A673 (cell line): ENCODE results near the gene RAB25. TPM values are rescaled to one million over a fixed set of nuclear protein-coding genes. Genes with fewer than 3 reads are reported as not detected.

Experiments used
- BruUV-seq: library from RNA; stranded (reverse); fragments of 400-500 nt; replicated peaks from 2 replicates; lab custom pipeline; 2021; lab: Mats Ljungman, UMichigan
- CTCF ChIA-PET: fragments of 300-600 bp; sonication (Branson Sonifier 250); formaldehyde crosslinking; loops from one replicate; lab custom pipeline; 2022; ENCODE audit warnings: antibody characterized with exemption; lab: Charles Lee
- POLR2A ChIA-PET: fragments of 300-600 bp; sonication (Branson Sonifier 250); formaldehyde crosslinking; loops from one replicate; lab custom pipeline; 2022; ENCODE audit warnings: antibody characterized with exemption; ENCODE audit not compliant: low non-redundant PET; lab: Charles Lee
- DNase-seq: peaks from one replicate; pipeline ENCODE4 v3.0.0-alpha.2; 2015; ENCODE audit warnings: low spot score
- H3K27ac ChIP-seq: fragments of 200-600 bp; sonication (generic); 2 replicates; pipeline ENCODE4 v1.5.1; 2016; ENCODE audit warnings: mixed run types, low read depth, mild to moderate bottlenecking, mixed read lengths, antibody characterized with exemption, low read length; ENCODE audit not compliant: poor library complexity, severe bottlenecking
- H3K27me3 ChIP-seq: fragments of 200-600 bp; sonication (generic); replicated peaks from 2 replicates; pipeline ENCODE4 v1.6.1; 2017; ENCODE audit warnings: mixed run types, low read depth, mild to moderate bottlenecking, mixed read lengths, antibody characterized with exemption, low read length; ENCODE audit not compliant: insufficient read depth, poor library complexity
- H3K36me3 ChIP-seq: fragments of 200-600 bp; sonication (generic); 2 replicates; pipeline ENCODE4 v1.6.1; 2016; ENCODE audit warnings: mixed run types, mild to moderate bottlenecking, mixed read lengths, antibody characterized with exemption, low read length; ENCODE audit not compliant: insufficient read depth, poor library complexity, severe bottlenecking
- H3K4me1 ChIP-seq: fragments of 200-600 bp; sonication (generic); 2 replicates; pipeline ENCODE4 v1.6.1; 2017; ENCODE audit warnings: mixed run types, mild to moderate bottlenecking, mixed read lengths, antibody characterized with exemption, low read length; ENCODE audit not compliant: insufficient read depth, poor library complexity, severe bottlenecking
- H3K4me3 ChIP-seq: fragments of 200-600 bp; sonication (generic); 2 replicates; pipeline ENCODE4 v1.5.1; 2016; ENCODE audit warnings: low read depth, mixed run types, mild to moderate bottlenecking, mixed read lengths, low read length; ENCODE audit not compliant: poor library complexity, severe bottlenecking
- H3K9me3 ChIP-seq: fragments of 200-600 bp; sonication (generic); 2 replicates; pipeline ENCODE4 v1.6.1; 2016; ENCODE audit warnings: mixed run types, low read depth, mild to moderate bottlenecking, mixed read lengths, antibody characterized with exemption, low read length; ENCODE audit not compliant: poor library complexity, severe bottlenecking
- CTCF ChIP-seq: fragments of 300-800, 200-600 bp; sonication (generic); conservative IDR thresholded peaks from 2 replicates; pipeline ENCODE4 v1.5.1; 2017; ENCODE audit warnings: low read depth, mild to moderate bottlenecking, antibody characterized with exemption, low read length, moderate library complexity, mixed read lengths
- EZH2 ChIP-seq: fragments of 200-600 bp; sonication (generic); IDR thresholded peaks from 2 replicates; pipeline ENCODE4 v1.6.1; 2017; ENCODE audit warnings: borderline replicate concordance, low read depth, mild to moderate bottlenecking, mixed read lengths, antibody characterized with exemption, low read length; ENCODE audit not compliant: poor library complexity, severe bottlenecking
- intact Hi-C: fragments of 100-400 bp; cut with micrococcal nuclease; formaldehyde crosslinking; loops from one replicate; pipeline ENCODE4 v1.10.0; 2022; ENCODE audit not compliant: unreplicated experiment
- total RNA-seq: library from RNA; stranded (reverse); gene quantifications from 2 replicates; pipeline ENCODE4 v1.2.3, GENCODE V29; 2021

Gene RAB25
- total RNA-seq, 1 experiment from 2014 or later, result 0.47 TPM

- TF ChIP-seq CTCF, result no peak
- no peak for TF ChIP-seq EZH2
- POLR2A ChIA-PET, result no interaction called here
- Histone ChIP-seq H3K36me3 (no peaks in the 10 kb centered on the region), H3K4me1 (peaks cover 11% of the 10 kb centered on the region), H3K9me3 (no peaks in the 10 kb centered on the region), H3K27ac (no peak overlapping the region), H3K4me3 (no peak overlapping the region), H3K27me3 (no peaks in the 10 kb centered on the region)
- CTCF ChIA-PET, result no interaction called here
- intact Hi-C loops, result no loop called here
- BruUV-seq, result no TSS peak
- DNase-seq, result no peak
Measured at GRCh38 chr1:156062189-156062588, 1.2 kb downstream of the RAB25 start.

- TF ChIP-seq EZH2 (no peak), CTCF (no peak)
- Histone ChIP-seq H3K4me1 (peaks cover 11% of the 10 kb centered on the region), H3K4me3 (no peak overlapping the region), H3K36me3 (no peaks in the 10 kb centered on the region), H3K27me3 (no peaks in the 10 kb centered on the region), H3K27ac (no peak overlapping the region), H3K9me3 (no peaks in the 10 kb centered on the region)
- POLR2A ChIA-PET, result no interaction called here
- CTCF ChIA-PET, result interaction anchor here (0.6 to 0.7 kb wide), 2 partner anchors 56 to 81 kb away, joined by 4 to 10 read pairs; no protein-coding TSS in a partner anchor
- intact Hi-C loops, result no loop called here
- no peak for DNase-seq
- no TSS peak for BruUV-seq
Measured at GRCh38 chr1:156063997-156064285, 3.0 kb downstream of the RAB25 start.

GRCh38 chr1:156064615-156065014 is 3.7 kb downstream of the RAB25 start:
- ChIA-PET CTCF (interaction anchor here (2.1 kb wide), 1 partner anchor 126 kb away, joined by 17 read pairs; no protein-coding TSS in a partner anchor), POLR2A (no interaction called here)
- no peaks in the 10 kb centered on the region for H3K36me3 ChIP-seq
- H3K4me1 ChIP-seq, result peaks cover 11% of the 10 kb centered on the region
- no peaks in the 10 kb centered on the region for H3K27me3 ChIP-seq
- intact Hi-C loops, result loop anchor here (5.0 kb wide), 1 partner anchor 127 kb away; no protein-coding TSS in a partner anchor
- no TSS peak for BruUV-seq
- DNase-seq, result no peak
- TF ChIP-seq EZH2 (no peak), CTCF (no peak)
- no peaks in the 10 kb centered on the region for H3K9me3 ChIP-seq
- H3K4me3 ChIP-seq, result no peak overlapping the region
- no peak overlapping the region for H3K27ac ChIP-seq
